Osteoblast (primary cell): ENCODE data around the gene SUN1. TPM values are rescaled to one million over a fixed set of nuclear protein-coding genes. Genes with fewer than 3 reads are reported as not detected.

Experiments used
- DNase-seq: peaks from one replicate; pipeline ENCODE4 v3.0.0; 2011; ENCODE audit warnings: low spot score, mixed read lengths; ENCODE audit not compliant: insufficient read length; ENCODE audit errors: missing footprints
- H2AFZ ChIP-seq: 2 replicates; pipeline ENCODE4 v1.6.0; 2011; ENCODE audit warnings: mild to moderate bottlenecking, low read length
- H3K27ac ChIP-seq: 2 replicates; pipeline ENCODE4 v1.5.1; 2011; ENCODE audit warnings: mild to moderate bottlenecking, low read depth, low read length, moderate library complexity
- H3K27me3 ChIP-seq: 2 replicates; pipeline ENCODE4 v1.6.0; 2012; ENCODE audit warnings: mild to moderate bottlenecking, control low read depth, inconsistent platforms, low read length, moderate library complexity; ENCODE audit not compliant: insufficient read depth
- H3K36me3 ChIP-seq: 2 replicates; pipeline ENCODE4 v1.5.1; 2011; ENCODE audit warnings: mild to moderate bottlenecking, low read length, control low read depth, moderate library complexity; ENCODE audit not compliant: insufficient read depth
- H3K4me1 ChIP-seq: 2 replicates; pipeline ENCODE4 v1.5.1; 2011; ENCODE audit warnings: mild to moderate bottlenecking, low read length, control low read depth, moderate library complexity; ENCODE audit not compliant: insufficient read depth
- H3K4me2 ChIP-seq: 2 replicates; pipeline ENCODE4 v1.6.0; 2011; ENCODE audit warnings: mild to moderate bottlenecking, low read length; ENCODE audit not compliant: insufficient read depth
- H3K4me3 ChIP-seq: fragments of 200-600 bp; sonication (generic); 3 replicates; pipeline ENCODE4 v1.5.1; 2012; ENCODE audit warnings: mild to moderate bottlenecking, low read length, inconsistent platforms; ENCODE audit not compliant: insufficient read depth
- H3K79me2 ChIP-seq: 2 replicates; pipeline ENCODE4 v1.6.0; 2012; ENCODE audit warnings: mild to moderate bottlenecking, low read length, control low read depth, inconsistent platforms; ENCODE audit not compliant: insufficient read depth
- H3K9me3 ChIP-seq: 2 replicates; pipeline ENCODE4 v1.5.1; 2011; ENCODE audit warnings: low read depth, low read length, control low read depth
- H4K20me1 ChIP-seq: 2 replicates; pipeline ENCODE4 v1.6.0; 2012; ENCODE audit warnings: mild to moderate bottlenecking, low read length, control low read depth; ENCODE audit not compliant: insufficient read depth
- CTCF ChIP-seq: IDR thresholded peaks from 2 replicates; pipeline ENCODE4 v1.5.1; 2011; ENCODE audit warnings: mild to moderate bottlenecking, low read depth, low read length, moderate library complexity; ENCODE audit errors: extremely low read depth
- total RNA-seq: library from RNA; depleted of rRNA; stranded (reverse); fragments of >200 nt; gene quantifications from 2 replicates; pipeline ENCODE4 v1.2.3, GENCODE V29; 2012

The SUN1 gene
- total RNA-seq, 1 donor, result 126 TPM

GRCh38 chr7:841943-842342, 9.7 kb downstream of the SUN1 start:
- Histone ChIP-seq H4K20me1 (peaks cover 16% of the 10 kb centered on the region), H3K4me3 (no peak overlapping the region), H3K36me3 (peaks cover 37% of the 10 kb centered on the region), H3K79me2 (peaks cover 56% of the 10 kb centered on the region), H2AFZ (no peak overlapping the region), H3K9me3 (no peaks in the 10 kb centered on the region), H3K4me1 (no peaks in the 10 kb centered on the region), H3K27ac (no peak overlapping the region), H3K27me3 (no peaks in the 10 kb centered on the region), H3K4me2 (no peak overlapping the region)
- DNase-seq, result no peak
- TF ChIP-seq CTCF, result no peak

DNA sequence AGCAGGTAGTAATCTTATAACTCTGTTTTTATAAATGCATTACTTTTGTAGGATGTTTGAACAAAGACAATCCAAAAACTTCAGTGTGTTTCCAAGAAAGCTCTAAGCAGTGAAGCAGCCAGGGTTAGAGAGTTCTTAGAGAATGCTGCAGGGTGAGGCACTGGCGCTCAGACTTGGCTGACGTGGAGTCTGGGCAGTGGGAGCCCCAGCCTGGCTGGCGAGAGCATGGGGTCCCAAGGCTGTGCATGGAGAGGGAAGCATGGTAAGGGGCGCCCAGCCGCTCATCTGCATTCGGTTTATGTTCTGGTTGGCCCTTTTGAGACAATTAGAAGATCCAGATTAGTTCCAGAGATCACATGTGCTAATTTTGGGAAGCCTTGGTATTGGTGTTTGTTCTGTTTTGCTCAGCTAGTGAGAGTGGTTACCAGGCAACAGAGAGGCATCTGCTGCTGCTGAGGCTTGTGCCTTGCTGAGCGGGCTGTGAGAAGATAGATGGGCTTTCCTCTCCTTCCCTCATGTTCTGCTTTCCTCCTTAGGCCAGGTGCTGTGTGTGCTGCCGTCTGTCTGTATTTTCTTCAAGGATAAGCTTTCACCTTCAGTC, 10.3 kb downstream of the SUN1 start:
- Histone ChIP-seq H3K27me3 (no peaks in the 10 kb centered on the region), H3K27ac (no peak overlapping the region), H3K36me3 (peaks cover 37% of the 10 kb centered on the region), H3K4me3 (no peak overlapping the region), H3K79me2 (peaks cover 50% of the 10 kb centered on the region), H2AFZ (no peak overlapping the region), H3K9me3 (no peaks in the 10 kb centered on the region), H3K4me2 (no peak overlapping the region), H4K20me1 (peaks cover 12% of the 10 kb centered on the region), H3K4me1 (no peaks in the 10 kb centered on the region)
- DNase-seq, result no peak
- no peak for TF ChIP-seq CTCF

DNA sequence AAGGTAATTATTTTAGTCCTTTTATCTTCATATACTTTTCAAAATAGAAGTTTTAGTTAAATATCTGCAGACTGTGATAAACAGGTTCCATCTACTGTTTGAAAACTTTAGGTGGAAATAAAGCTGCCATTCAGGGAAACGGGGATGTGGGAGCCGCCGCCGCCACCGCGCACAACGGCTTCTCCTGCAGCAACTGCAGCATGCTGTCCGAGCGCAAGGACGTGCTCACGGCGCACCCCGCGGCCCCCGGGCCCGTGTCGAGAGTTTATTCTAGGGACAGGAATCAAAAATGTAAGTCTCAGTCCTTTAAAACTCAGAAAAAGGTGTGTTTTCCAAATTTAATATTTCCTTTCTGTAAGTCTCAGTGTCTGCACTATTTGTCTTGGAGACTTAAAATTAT, 11.0 kb downstream of the SUN1 start:
- Histone ChIP-seq H3K27me3 (no peaks in the 10 kb centered on the region), H3K4me1 (no peaks in the 10 kb centered on the region), H4K20me1 (peaks cover 10% of the 10 kb centered on the region), H3K9me3 (no peaks in the 10 kb centered on the region), H3K4me3 (no peak overlapping the region), H2AFZ (no peak overlapping the region), H3K27ac (no peak overlapping the region), H3K36me3 (peaks cover 37% of the 10 kb centered on the region), H3K79me2 (peaks cover 44% of the 10 kb centered on the region), H3K4me2 (no peak overlapping the region)
- no peak for DNase-seq
- TF ChIP-seq CTCF, result no peak

GRCh38 chr7:844043-844442, 11.8 kb downstream of the SUN1 start:
- peaks cover 7% of the 10 kb centered on the region for H4K20me1 ChIP-seq
- H3K27me3 ChIP-seq, result no peaks in the 10 kb centered on the region
- H3K4me1 ChIP-seq, result no peaks in the 10 kb centered on the region
- no peak overlapping the region for H3K4me3 ChIP-seq
- TF ChIP-seq CTCF, result no peak
- H2AFZ ChIP-seq, result no peak overlapping the region
- no peak overlapping the region for H3K27ac ChIP-seq
- peaks cover 37% of the 10 kb centered on the region for H3K79me2 ChIP-seq
- H3K4me2 ChIP-seq, result no peak overlapping the region
- peaks cover 37% of the 10 kb centered on the region for H3K36me3 ChIP-seq
- H3K9me3 ChIP-seq, result no peaks in the 10 kb centered on the region
- no peak for DNase-seq
